Measurements from ENCODE around the gene ACP7.

Gene ACP7

GRCh38 chr19:39154100-39154628 is 70.0 kb downstream of the ACP7 start:
- no peak for TF ChIP-seq EZH2phosphoT487 (IDR thresholded peaks at IDR 0.05; ENCODE audit: low read length)
- TF ChIP-seq CTCF (IDR thresholded peaks at IDR 0.05; ENCODE audit: low read length): no peak
- TF ChIP-seq EZH2 (optimal IDR thresholded peaks at IDR 0.05; ENCODE audit: low read depth, low read length): no peak
- Histone ChIP-seq H3K4me2 (ENCODE audit: low read depth, low read length) (no peak overlapping the region), H4K20me1 (ENCODE audit: insufficient read depth, low read length) (no peaks in the 10 kb centered on the region), H3K36me3 (replicated peaks; ENCODE audit: insufficient read depth, low read length) (no peaks in the 10 kb centered on the region), H3K4me3 (ENCODE audit: low read length) (no peak overlapping the region), H3K79me2 (ENCODE audit: low read length) (peaks cover 16% of the 10 kb centered on the region), H2AFZ (ENCODE audit: low read length) (no peak overlapping the region), H3K27me3 (replicated peaks; ENCODE audit: insufficient read depth, low read length) (no peaks in the 10 kb centered on the region), H3K27ac (ENCODE audit: low read length) (no peak overlapping the region), H3K9me2 (replicated peaks; ENCODE audit: insufficient read depth, low read length) (no peaks in the 10 kb centered on the region), H3F3A (ENCODE audit: insufficient read depth, low read length) (no peaks in the 10 kb centered on the region), H3K4me1 (ENCODE audit: low read length) (no peaks in the 10 kb centered on the region), H3K9me3 (replicated peaks; ENCODE audit: insufficient read depth, low read length) (no peaks in the 10 kb centered on the region), H3K9ac (ENCODE audit: low read length) (no peak overlapping the region)
- no peak for DNase-seq

- H3K9ac ChIP-seq (ENCODE audit: low read length): no peak overlapping the region
- H3K27me3 ChIP-seq (replicated peaks; ENCODE audit: insufficient read depth, low read length): no peaks in the 10 kb centered on the region
- no peaks in the 10 kb centered on the region for H3K4me1 ChIP-seq (ENCODE audit: low read length)
- no peaks in the 10 kb centered on the region for H3K9me3 ChIP-seq (replicated peaks; ENCODE audit: insufficient read depth, low read length)
- no peaks in the 10 kb centered on the region for H3F3A ChIP-seq (ENCODE audit: insufficient read depth, low read length)
- DNase-seq: no peak
- TF ChIP-seq CTCF (IDR thresholded peaks at IDR 0.05; ENCODE audit: low read length) (no peak), EZH2 (optimal IDR thresholded peaks at IDR 0.05; ENCODE audit: low read depth, low read length) (no peak), EZH2phosphoT487 (IDR thresholded peaks at IDR 0.05; ENCODE audit: low read length) (no peak)
- no peaks in the 10 kb centered on the region for H3K36me3 ChIP-seq (replicated peaks; ENCODE audit: insufficient read depth, low read length)
- no peaks in the 10 kb centered on the region for H3K9me2 ChIP-seq (replicated peaks; ENCODE audit: insufficient read depth, low read length)
- H3K27ac ChIP-seq (ENCODE audit: low read length): no peak overlapping the region
- H4K20me1 ChIP-seq (ENCODE audit: insufficient read depth, low read length): no peaks in the 10 kb centered on the region
- H2AFZ ChIP-seq (ENCODE audit: low read length): no peak overlapping the region
- H3K4me3 ChIP-seq (ENCODE audit: low read length): no peak overlapping the region
- H3K79me2 ChIP-seq (ENCODE audit: low read length): peaks cover 16% of the 10 kb centered on the region
- no peak overlapping the region for H3K4me2 ChIP-seq (ENCODE audit: low read depth, low read length)
Measured at GRCh38 chr19:39154629-39155100, 70.5 kb downstream of the ACP7 start.

- H3F3A ChIP-seq (ENCODE audit: insufficient read depth, low read length): no peaks in the 10 kb centered on the region
- no peak for TF ChIP-seq EZH2phosphoT487 (IDR thresholded peaks at IDR 0.05; ENCODE audit: low read length)
- no peak for TF ChIP-seq CTCF (IDR thresholded peaks at IDR 0.05; ENCODE audit: low read length)
- TF ChIP-seq EZH2 (optimal IDR thresholded peaks at IDR 0.05; ENCODE audit: low read depth, low read length): no peak
- H3K4me3 ChIP-seq (ENCODE audit: low read length): no peak overlapping the region
- peaks cover 13% of the 10 kb centered on the region for H3K79me2 ChIP-seq (ENCODE audit: low read length)
- no peaks in the 10 kb centered on the region for H3K9me2 ChIP-seq (replicated peaks; ENCODE audit: insufficient read depth, low read length)
- H3K9ac ChIP-seq (ENCODE audit: low read length): no peak overlapping the region
- no peaks in the 10 kb centered on the region for H3K27me3 ChIP-seq (replicated peaks; ENCODE audit: insufficient read depth, low read length)
- H3K9me3 ChIP-seq (replicated peaks; ENCODE audit: insufficient read depth, low read length): no peaks in the 10 kb centered on the region
- no peak for DNase-seq
- no peak overlapping the region for H3K27ac ChIP-seq (ENCODE audit: low read length)
- H3K4me2 ChIP-seq (ENCODE audit: low read depth, low read length): no peak overlapping the region
- no peaks in the 10 kb centered on the region for H3K4me1 ChIP-seq (ENCODE audit: low read length)
- H3K36me3 ChIP-seq (replicated peaks; ENCODE audit: insufficient read depth, low read length): no peaks in the 10 kb centered on the region
- H4K20me1 ChIP-seq (ENCODE audit: insufficient read depth, low read length): no peaks in the 10 kb centered on the region
- H2AFZ ChIP-seq (ENCODE audit: low read length): no peak overlapping the region
Measured at GRCh38 chr19:39155114-39155700, 71.0 kb downstream of the ACP7 start.
